GM19023 (cell line): ENCODE data around the gene SCPEP1.
A peak's percentile ranks its signal among the peaks of the same experiment; 100 is the strongest.

Experiments used
- ATAC-seq: cut with Tn5 transposase; IDR thresholded peaks from one replicate; pipeline ENCODE4 v1.9.1; 2021; ENCODE audit warnings: mild to moderate bottlenecking, moderate library complexity; ENCODE audit not compliant: unreplicated experiment

Gene SCPEP1

GRCh38 chr17:57037411-57037810 is 59.5 kb downstream of the SCPEP1 start:
- ATAC-seq = no peak

- no peak for ATAC-seq
These were observed 60.6 kb downstream of the SCPEP1 start for GRCh38 chr17:57038486-57038885.

DNA sequence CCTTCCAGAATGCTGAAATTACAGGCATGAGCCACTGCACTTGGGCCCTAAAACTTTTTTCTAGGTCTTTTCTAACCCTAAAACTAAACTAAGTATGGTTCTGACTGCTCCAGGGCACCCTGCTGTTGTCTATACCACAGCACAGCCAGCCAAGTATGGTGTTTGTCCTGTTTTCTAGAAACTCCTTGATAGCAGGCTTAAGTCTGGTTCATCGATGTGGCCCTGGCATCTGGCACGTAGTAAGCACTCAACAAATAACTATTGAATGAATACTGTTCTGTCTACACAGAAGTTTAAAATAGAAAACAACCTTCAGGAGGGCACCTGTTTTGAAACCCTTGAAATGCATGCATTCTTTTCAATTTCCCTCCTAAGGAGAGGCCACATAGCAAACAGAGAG is 62.6 kb downstream of the SCPEP1 start:
- ATAC-seq = no peak

DNA sequence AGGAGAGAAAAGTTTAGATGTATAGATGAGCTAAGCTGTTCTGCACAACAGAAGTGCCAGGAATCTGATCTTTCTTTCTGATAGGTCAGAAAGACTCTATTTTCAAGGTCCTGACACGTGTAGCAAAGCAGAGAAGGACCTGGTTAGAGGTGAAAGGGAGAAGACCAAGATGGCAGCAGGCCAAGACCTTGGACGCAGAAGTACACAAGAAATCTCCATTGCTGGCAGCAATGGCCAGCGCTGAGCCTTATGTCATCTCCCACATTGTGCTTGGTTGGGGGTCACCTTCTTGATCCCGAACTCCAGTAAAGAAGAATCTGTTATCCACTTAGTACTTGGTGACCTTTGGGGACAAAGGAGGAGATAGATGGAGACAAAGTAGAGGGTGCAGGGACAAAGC is 65.3 kb downstream of the SCPEP1 start:
- ATAC-seq = no peak

DNA sequence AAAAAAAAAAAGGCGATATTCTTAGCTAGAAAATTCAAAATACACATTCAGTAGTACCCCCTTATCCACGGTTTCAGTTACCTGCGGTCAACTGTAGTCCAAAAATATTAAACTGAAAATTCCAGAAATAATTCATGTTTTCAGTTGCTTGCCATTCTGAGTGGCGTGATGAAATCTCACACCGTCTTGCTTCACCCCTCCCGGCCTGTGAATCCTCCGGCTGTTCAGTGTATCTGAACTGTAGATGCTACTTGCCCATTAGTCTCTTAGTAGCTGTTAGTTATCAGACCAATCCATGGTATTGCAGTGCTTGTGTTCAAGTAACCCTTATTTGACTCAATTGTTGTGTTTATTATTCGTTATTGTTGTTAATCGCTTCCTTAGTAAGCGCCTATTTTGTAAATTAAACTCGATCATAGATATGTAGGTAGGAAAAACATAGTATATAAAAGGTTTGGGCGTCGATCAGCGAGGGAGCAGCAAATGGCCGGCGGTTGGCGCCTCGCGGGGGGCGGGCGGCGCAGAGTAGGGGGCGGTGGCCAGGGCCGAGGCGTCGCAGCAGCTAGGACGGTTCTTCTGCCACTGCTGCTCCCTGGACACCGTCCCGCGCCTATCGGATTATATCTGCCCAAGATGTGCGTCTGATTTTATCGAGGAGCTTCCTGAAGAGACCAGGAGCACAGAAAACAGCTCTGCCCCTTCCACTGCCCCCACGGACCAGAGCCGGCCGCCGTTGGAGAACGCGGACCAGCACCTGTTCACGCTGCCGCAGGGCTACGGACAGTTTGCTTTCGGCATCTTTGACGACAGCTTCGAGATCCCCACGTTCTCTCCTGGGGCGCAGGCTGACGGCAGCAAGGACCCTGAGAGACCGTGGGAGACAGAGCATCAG is 67.3 kb downstream of the SCPEP1 start:
- peak; percentile 9 for ATAC-seq

GRCh38 chr17:57045868-57046704 is 68.2 kb downstream of the SCPEP1 start:
- peak; percentile 60 for ATAC-seq

- no peak for ATAC-seq
These were observed 68.8 kb downstream of the SCPEP1 start for GRCh38 chr17:57046749-57047148.

- no peak for ATAC-seq
These were observed 70.2 kb downstream of the SCPEP1 start for GRCh38 chr17:57048096-57048495.

- ATAC-seq = no peak
These were observed 72.4 kb downstream of the SCPEP1 start for GRCh38 chr17:57050306-57050705.

GRCh38 chr17:57051886-57052361 is 74.0 kb downstream of the SCPEP1 start:
- no peak for ATAC-seq
